HG02870 (cell line): ENCODE measurements around the gene TRPV4.
"Not testable (repeated sequence)": the region's sequence is repeated elsewhere in the genome, so short reads cannot be mapped to it uniquely, and the experiment has no call there.

ENCODE experiments used
- ATAC-seq: cut with Tn5 transposase; IDR thresholded peaks from one replicate; pipeline ENCODE4 v1.9.1; 2021; ENCODE audit warnings: mild to moderate bottlenecking, moderate library complexity; ENCODE audit not compliant: unreplicated experiment

Gene TRPV4

GRCh38 chr12:109833307-109834189 is at the start of gene TRPV4:
TSS of gene TRPV4 (minus strand) at chr12:109833398. CDS start at chr12:109814796, 18,602 bp downstream.
- ATAC-seq: no peak

GRCh38 chr12:109881752-109882151 is 48.6 kb upstream of the TRPV4 start:
- ATAC-seq: no peak

- ATAC-seq: no peak
These were observed 47.7 kb upstream of the TRPV4 start for GRCh38 chr12:109880938-109881337.

GRCh38 chr12:109880043-109880931 is 47.1 kb upstream of the TRPV4 start, which contains the start of gene GLTP:
TSS of gene GLTP (minus strand) at chr12:109880541. CDS start at chr12:109880374, 167 bp downstream.
- ATAC-seq: peak; percentile 87

- no peak for ATAC-seq
These were observed 46.3 kb upstream of the TRPV4 start for GRCh38 chr12:109879351-109880042.

- ATAC-seq: no peak
These were observed 45.6 kb upstream of the TRPV4 start for GRCh38 chr12:109878749-109879148.

GRCh38 chr12:109878247-109878625 is 45.0 kb upstream of the TRPV4 start:
- no peak for ATAC-seq

GRCh38 chr12:109877504-109878246 is 44.5 kb upstream of the TRPV4 start:
- no peak for ATAC-seq

GRCh38 chr12:109876406-109876805 is 43.2 kb upstream of the TRPV4 start:
- no peak for ATAC-seq

- no peak for ATAC-seq
These were observed 42.5 kb upstream of the TRPV4 start for GRCh38 chr12:109875572-109876131.

GRCh38 chr12:109873653-109874052 is 40.5 kb upstream of the TRPV4 start:
- no peak for ATAC-seq

GRCh38 chr12:109871668-109872314 is 38.6 kb upstream of the TRPV4 start:
- no peak for ATAC-seq

- no peak for ATAC-seq
These were observed 37.5 kb upstream of the TRPV4 start for GRCh38 chr12:109870648-109871047.

GRCh38 chr12:109868182-109869051 is 35.2 kb upstream of the TRPV4 start:
- no peak for ATAC-seq

- no peak for ATAC-seq
These were observed 31.7 kb upstream of the TRPV4 start for GRCh38 chr12:109864916-109865315.

- no peak for ATAC-seq
These were observed 30.9 kb upstream of the TRPV4 start for GRCh38 chr12:109863847-109864712.

- ATAC-seq: not testable (repeated sequence)
These were observed 29.3 kb upstream of the TRPV4 start for GRCh38 chr12:109862491-109862890.
